Omental fat pad (tissue), 4 donors: ENCODE measurements around the gene CHMP2B. TPM values are rescaled to one million over a fixed set of nuclear protein-coding genes. Genes with fewer than 3 reads are reported as not detected.
"Not testable (repeated sequence)": the region's sequence is repeated elsewhere in the genome, so short reads cannot be mapped to it uniquely, and the experiment has no call there.

ENCODE experiments used
- ATAC-seq: fragments of 150-250 bp; one replicate; pipeline ENCODE4 v1.9.1; 2016; ENCODE audit warnings: mild to moderate bottlenecking, moderate library complexity; ENCODE audit not compliant: low FRiP score
- DNase-seq: peaks from one replicate; pipeline ENCODE4 v3.0.0-alpha.2; 2019; ENCODE audit warnings: low spot score
- total RNA-seq, 4 donors: library from RNA; depleted of rRNA; stranded (reverse); fragments of >200 nt; gene quantifications; one replicate each; pipeline ENCODE4 v1.1.0, GENCODE V29; 2016
- TF ChIP-seq, protein P1 (sequence below), 3 donors: fragments of 450-650 bp; IDR thresholded peaks; one replicate each; pipeline ENCODE4 v1.5.1; 2016 to 2017; ENCODE audit warnings: antibody characterized with exemption in 3 of 3, mild to moderate bottlenecking in 3 of 3, moderate library complexity in 2 of 3

Gene CHMP2B
- total RNA-seq, 4 donors from 2014 or later: 25.5 to 31.6 (median 28.5) TPM

DNA sequence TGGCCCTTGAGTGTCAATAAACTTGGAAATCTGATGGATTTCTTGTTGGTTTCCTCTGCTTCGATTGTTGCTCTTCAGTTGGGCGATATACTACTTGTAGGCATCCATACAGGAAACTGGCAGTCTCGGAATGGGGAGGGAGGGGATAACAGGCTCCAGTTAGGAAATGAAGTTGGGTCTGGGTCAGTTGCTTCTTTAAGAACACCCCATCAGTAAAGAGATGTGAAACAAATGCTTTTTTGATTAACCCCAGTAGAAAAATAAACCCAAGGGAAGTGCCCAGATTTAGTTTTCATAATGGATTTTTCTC is 681 bp downstream of the CHMP2B start:
- ATAC-seq (no peak), DNase-seq (no peak)
- TF ChIP-seq, protein P1, sequence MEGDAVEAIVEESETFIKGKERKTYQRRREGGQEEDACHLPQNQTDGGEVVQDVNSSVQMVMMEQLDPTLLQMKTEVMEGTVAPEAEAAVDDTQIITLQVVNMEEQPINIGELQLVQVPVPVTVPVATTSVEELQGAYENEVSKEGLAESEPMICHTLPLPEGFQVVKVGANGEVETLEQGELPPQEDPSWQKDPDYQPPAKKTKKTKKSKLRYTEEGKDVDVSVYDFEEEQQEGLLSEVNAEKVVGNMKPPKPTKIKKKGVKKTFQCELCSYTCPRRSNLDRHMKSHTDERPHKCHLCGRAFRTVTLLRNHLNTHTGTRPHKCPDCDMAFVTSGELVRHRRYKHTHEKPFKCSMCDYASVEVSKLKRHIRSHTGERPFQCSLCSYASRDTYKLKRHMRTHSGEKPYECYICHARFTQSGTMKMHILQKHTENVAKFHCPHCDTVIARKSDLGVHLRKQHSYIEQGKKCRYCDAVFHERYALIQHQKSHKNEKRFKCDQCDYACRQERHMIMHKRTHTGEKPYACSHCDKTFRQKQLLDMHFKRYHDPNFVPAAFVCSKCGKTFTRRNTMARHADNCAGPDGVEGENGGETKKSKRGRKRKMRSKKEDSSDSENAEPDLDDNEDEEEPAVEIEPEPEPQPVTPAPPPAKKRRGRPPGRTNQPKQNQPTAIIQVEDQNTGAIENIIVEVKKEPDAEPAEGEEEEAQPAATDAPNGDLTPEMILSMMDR (IDR thresholded peaks at IDR 0.05): no peak

DNA sequence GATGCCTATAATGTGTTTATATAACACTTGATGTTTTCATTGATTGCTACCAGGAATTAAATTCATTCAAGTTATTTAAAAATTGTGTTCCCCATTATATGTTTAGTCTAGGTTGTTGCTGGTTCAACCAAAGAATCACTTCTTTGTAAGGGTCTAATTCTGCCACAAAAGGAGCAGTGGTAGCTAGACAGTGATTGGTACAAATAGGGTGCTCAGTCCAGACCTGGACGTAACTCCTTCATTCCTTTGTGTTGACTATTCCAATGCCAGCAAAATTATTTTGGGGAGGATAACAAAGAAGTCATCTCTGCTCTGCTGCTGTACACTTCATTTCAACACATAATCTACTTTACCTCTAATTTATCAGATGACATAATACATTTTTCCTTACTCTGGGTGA is 1.2 kb downstream of the CHMP2B start:
- ATAC-seq: peak; percentile 34
- TF ChIP-seq, protein P1 (IDR thresholded peaks at IDR 0.05): no peak

GRCh38 chr3:87229113-87229512 is 2.0 kb downstream of the CHMP2B start:
- DNase-seq (no peak), ATAC-seq (no peak)
- TF ChIP-seq, protein P1 (IDR thresholded peaks at IDR 0.05): no peak

More for the DNA sequence above, 1.2 kb downstream of the CHMP2B start:
- DNase-seq: no peak

GRCh38 chr3:87233805-87234204 is 6.7 kb downstream of the CHMP2B start:
- ATAC-seq (no peak), DNase-seq (no peak)
- TF ChIP-seq, protein P1 (IDR thresholded peaks at IDR 0.05): no peak

DNA sequence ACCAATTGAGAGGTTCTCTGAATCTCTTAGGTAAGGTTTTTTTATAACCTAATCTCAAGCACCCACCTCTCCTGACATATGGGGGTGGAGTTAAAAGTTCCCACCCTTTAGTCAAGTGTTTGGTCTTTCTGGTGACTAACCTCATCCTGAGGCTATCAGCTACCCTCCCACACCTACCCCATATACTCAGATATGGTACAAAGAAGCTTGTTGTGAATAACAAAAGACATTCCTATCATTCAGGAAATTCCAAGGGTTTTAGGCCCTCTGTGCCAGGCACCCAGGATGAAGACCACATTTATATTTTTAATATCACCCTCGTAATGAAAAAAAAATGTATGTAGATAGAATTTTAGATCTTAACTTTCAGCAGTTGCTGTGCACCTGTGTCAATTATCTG is 9.0 kb downstream of the CHMP2B start:
- TF ChIP-seq, protein P1 (IDR thresholded peaks at IDR 0.05): no peak
- no peak for ATAC-seq
- no peak for DNase-seq

DNA sequence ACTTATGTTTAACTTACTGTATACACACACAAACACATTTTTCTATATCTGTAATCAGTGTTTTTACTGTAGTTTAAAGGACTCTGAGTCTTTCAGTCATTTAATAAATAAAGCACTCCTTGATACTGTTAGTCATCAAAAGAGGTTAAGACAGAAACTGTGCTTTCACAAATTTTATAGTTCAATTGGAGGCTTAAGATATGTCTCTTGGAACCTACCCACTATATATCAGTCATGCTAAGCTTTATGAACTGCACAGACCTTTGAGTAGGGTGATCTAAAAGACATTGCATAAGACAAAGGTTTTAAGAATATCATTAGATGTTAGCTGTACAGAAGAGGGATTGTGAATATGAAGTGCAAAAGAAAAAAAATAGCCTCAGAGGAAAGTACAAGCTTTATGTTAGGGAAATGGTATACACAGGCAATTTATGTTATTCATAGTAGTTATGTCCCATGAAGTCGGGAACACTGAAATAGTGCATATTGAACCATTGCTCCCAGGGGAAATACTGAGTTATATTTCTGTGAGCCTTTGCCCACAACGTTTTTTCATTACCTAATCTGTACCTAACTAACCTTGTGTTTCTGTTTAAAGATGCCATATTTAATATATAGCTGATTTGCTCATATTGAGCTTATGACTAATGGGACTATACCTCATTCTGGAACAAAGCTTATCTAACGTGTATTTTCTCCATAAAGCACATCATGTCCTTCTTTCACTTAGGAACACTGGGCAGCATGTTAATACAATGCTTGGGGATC is 19.7 kb downstream of the CHMP2B start:
- ATAC-seq (no peak), DNase-seq (no peak)
- TF ChIP-seq, protein P1 (IDR thresholded peaks at IDR 0.05): no peak

GRCh38 chr3:87247430-87247773 is 20.3 kb downstream of the CHMP2B start:
- no peak for DNase-seq
- ATAC-seq: no peak
- TF ChIP-seq, protein P1 (IDR thresholded peaks at IDR 0.05): no peak

DNA sequence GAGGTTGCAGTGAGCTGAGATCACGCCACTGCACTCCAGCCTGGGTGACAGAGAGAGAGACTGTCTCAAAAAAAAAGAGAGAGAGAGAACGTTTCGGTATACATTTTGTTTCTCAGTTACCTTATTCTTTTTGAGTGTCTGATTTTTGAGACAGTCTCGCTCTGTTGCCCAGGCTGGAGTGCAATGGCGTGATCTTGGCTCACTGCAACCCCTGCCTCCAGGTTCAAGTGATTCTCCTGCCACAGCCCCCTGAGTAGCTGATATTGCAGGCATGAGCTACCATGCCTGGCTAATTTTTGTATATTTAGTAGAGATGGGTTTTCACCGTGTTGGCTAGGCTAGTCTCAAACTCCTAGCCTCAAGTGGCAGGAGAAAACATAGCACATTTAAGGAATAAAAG is 21.1 kb downstream of the CHMP2B start:
- ATAC-seq, DNase-seq: not testable (repeated sequence)
